ENCODE data around the gene FGD4.
A peak's percentile ranks its signal among the peaks of the same experiment; 100 is the strongest.

The FGD4 gene

GRCh38 chr12:32612658-32613614, 213.6 kb downstream of the FGD4 start:
- in situ Hi-C loops (cut with MboI; ENCODE audit: low pct_unique_long_range_greater_than_20kb, low sequenced_read_pairs), result no loop called here
- no peak for DNase-seq

- no peak for DNase-seq
- in situ Hi-C loops (cut with MboI; ENCODE audit: low pct_unique_long_range_greater_than_20kb, low sequenced_read_pairs), result no loop called here
These were observed 216.1 kb downstream of the FGD4 start for GRCh38 chr12:32615441-32615840.

- DNase-seq, result no peak
- in situ Hi-C loops (cut with MboI; ENCODE audit: low pct_unique_long_range_greater_than_20kb, low sequenced_read_pairs), result no loop called here
These were observed 218.2 kb downstream of the FGD4 start for GRCh38 chr12:32617534-32617933.

- DNase-seq, result no peak
- in situ Hi-C loops (cut with MboI; ENCODE audit: low pct_unique_long_range_greater_than_20kb, low sequenced_read_pairs), result no loop called here
These were observed 218.8 kb downstream of the FGD4 start for GRCh38 chr12:32618115-32618514.

- DNase-seq, result no peak
- in situ Hi-C loops (cut with MboI; ENCODE audit: low pct_unique_long_range_greater_than_20kb, low sequenced_read_pairs), result no loop called here
These were observed 228.6 kb downstream of the FGD4 start for GRCh38 chr12:32627976-32628375.

GRCh38 chr12:32641287-32641901, 242.0 kb downstream of the FGD4 start:
- DNase-seq, result no peak
- in situ Hi-C loops (cut with MboI; ENCODE audit: low pct_unique_long_range_greater_than_20kb, low sequenced_read_pairs), result no loop called here

GRCh38 chr12:32644431-32644830, 245.1 kb downstream of the FGD4 start:
- in situ Hi-C loops (cut with MboI; ENCODE audit: low pct_unique_long_range_greater_than_20kb, low sequenced_read_pairs), result no loop called here
- DNase-seq, result peak; percentile 65

GRCh38 chr12:32647275-32647674, 247.9 kb downstream of the FGD4 start:
- in situ Hi-C loops (cut with MboI; ENCODE audit: low pct_unique_long_range_greater_than_20kb, low sequenced_read_pairs), result no loop called here
- DNase-seq, result no peak

- no peak for DNase-seq
- in situ Hi-C loops (cut with MboI; ENCODE audit: low pct_unique_long_range_greater_than_20kb, low sequenced_read_pairs), result loop anchor here (25.0 kb wide), 2 partner anchors 188 to 288 kb away; no protein-coding TSS in a partner anchor
These were observed 251.2 kb downstream of the FGD4 start for GRCh38 chr12:32650508-32650907.

GRCh38 chr12:32651151-32651955, 252.0 kb downstream of the FGD4 start:
- DNase-seq, result no peak
- in situ Hi-C loops (cut with MboI; ENCODE audit: low pct_unique_long_range_greater_than_20kb, low sequenced_read_pairs), result loop anchor here (25.0 kb wide), 2 partner anchors 189 to 289 kb away; no protein-coding TSS in a partner anchor

- in situ Hi-C loops (cut with MboI; ENCODE audit: low pct_unique_long_range_greater_than_20kb, low sequenced_read_pairs), result loop anchor here (25.0 kb wide), 2 partner anchors 190 to 290 kb away; no protein-coding TSS in a partner anchor
- DNase-seq, result no peak
These were observed 252.5 kb downstream of the FGD4 start for GRCh38 chr12:32651956-32652210.

GRCh38 chr12:32659908-32660440, 260.6 kb downstream of the FGD4 start:
- no peak for DNase-seq
- in situ Hi-C loops (cut with MboI; ENCODE audit: low pct_unique_long_range_greater_than_20kb, low sequenced_read_pairs), result loop anchor here (25.0 kb wide), 2 partner anchors 198 to 298 kb away; no protein-coding TSS in a partner anchor

- in situ Hi-C loops (cut with MboI; ENCODE audit: low pct_unique_long_range_greater_than_20kb, low sequenced_read_pairs), result loop anchor here (25.0 kb wide), 2 partner anchors 199 to 299 kb away; no protein-coding TSS in a partner anchor
- no peak for DNase-seq
These were observed 262.3 kb downstream of the FGD4 start for GRCh38 chr12:32661706-32662105.

- peak; percentile 16 for DNase-seq
- in situ Hi-C loops (cut with MboI; ENCODE audit: low pct_unique_long_range_greater_than_20kb, low sequenced_read_pairs), result loop anchor here (25.0 kb wide), 2 partner anchors 200 to 300 kb away; no protein-coding TSS in a partner anchor
These were observed 263.3 kb downstream of the FGD4 start for GRCh38 chr12:32662665-32663064.

- in situ Hi-C loops (cut with MboI; ENCODE audit: low pct_unique_long_range_greater_than_20kb, low sequenced_read_pairs), result loop anchor here (25.0 kb wide), 2 partner anchors 204 to 304 kb away; no protein-coding TSS in a partner anchor
- no peak for DNase-seq
These were observed 266.7 kb downstream of the FGD4 start for GRCh38 chr12:32666018-32666417.

GRCh38 chr12:32669584-32669983, 270.2 kb downstream of the FGD4 start:
- DNase-seq, result no peak

GRCh38 chr12:32671930-32672780, 272.8 kb downstream of the FGD4 start:
- in situ Hi-C loops (cut with MboI; ENCODE audit: low pct_unique_long_range_greater_than_20kb, low sequenced_read_pairs), result loop anchor here (25.0 kb wide), 2 partner anchors 210 to 310 kb away; no protein-coding TSS in a partner anchor
- DNase-seq, result peak; percentile 78

More at GRCh38 chr12:32669584-32669983, 270.2 kb downstream of the FGD4 start:
- in situ Hi-C loops (cut with MboI; ENCODE audit: low pct_unique_long_range_greater_than_20kb, low sequenced_read_pairs), result loop anchor here (25.0 kb wide), 2 partner anchors 207 to 307 kb away; no protein-coding TSS in a partner anchor
